ENCODE data around the gene NPY5R.

DNA sequence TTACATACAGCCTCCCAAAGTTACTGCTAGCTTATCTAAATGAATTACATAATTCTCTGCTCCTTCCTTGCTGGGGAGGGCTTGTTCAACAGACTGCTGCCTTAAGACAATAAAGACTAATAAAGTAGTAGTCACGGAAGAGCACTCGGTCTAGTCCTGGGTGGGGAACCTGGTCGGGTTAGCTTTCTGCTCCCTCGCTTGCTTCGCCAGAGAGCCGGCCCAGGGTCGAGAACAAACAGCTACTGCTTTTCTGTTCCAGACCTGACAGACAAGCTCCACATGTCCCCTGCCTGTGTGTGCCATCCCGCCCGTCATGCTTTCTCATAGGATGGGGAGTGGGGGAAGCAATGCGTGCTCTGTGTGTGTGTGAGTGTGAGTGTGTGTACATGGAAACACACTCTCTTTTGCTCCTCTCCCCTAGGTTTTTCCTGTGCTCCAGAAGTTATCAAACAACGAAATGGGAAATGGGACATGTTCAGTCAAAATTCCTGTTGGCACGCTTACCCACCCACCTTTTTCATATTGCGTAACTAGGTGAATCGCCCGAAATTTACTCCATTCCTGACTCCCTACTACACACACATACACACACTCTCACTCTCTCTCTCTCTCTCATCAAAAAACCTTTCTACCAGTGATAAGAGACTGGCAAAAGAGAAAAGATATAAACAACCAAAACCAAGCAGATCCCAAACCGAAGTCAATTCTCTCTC lies 12.6 kb upstream of the NPY5R start:
- TF ChIP-seq, protein P1, sequence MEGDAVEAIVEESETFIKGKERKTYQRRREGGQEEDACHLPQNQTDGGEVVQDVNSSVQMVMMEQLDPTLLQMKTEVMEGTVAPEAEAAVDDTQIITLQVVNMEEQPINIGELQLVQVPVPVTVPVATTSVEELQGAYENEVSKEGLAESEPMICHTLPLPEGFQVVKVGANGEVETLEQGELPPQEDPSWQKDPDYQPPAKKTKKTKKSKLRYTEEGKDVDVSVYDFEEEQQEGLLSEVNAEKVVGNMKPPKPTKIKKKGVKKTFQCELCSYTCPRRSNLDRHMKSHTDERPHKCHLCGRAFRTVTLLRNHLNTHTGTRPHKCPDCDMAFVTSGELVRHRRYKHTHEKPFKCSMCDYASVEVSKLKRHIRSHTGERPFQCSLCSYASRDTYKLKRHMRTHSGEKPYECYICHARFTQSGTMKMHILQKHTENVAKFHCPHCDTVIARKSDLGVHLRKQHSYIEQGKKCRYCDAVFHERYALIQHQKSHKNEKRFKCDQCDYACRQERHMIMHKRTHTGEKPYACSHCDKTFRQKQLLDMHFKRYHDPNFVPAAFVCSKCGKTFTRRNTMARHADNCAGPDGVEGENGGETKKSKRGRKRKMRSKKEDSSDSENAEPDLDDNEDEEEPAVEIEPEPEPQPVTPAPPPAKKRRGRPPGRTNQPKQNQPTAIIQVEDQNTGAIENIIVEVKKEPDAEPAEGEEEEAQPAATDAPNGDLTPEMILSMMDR (conservative IDR thresholded peaks at IDR 0.05; ENCODE audit: low read depth, low read length) = no peak
- no peak for TF ChIP-seq EZH2 (IDR thresholded peaks at IDR 0.05; ENCODE audit: borderline replicate concordance, low read depth, low read length, poor library complexity, severe bottlenecking)

Data from A673 (cell line).